ENCODE measurements around the gene TLE7.

Gene TLE7

GRCh38 chr16:71423016-71423415 lies 18.8 kb downstream of the TLE7 start:
- no peak overlapping the region for H3K4me3 ChIP-seq
- DNase-seq, result no peak
- no peaks in the 10 kb centered on the region for H3K4me1 ChIP-seq
- no peaks in the 10 kb centered on the region for H3K9me3 ChIP-seq
- no peak for TF ChIP-seq CTCF (IDR thresholded peaks at IDR 0.05)
- intact Hi-C loops (cut with DNase I; ENCODE audit: low total_unique reads), result no loop called here
- no peak overlapping the region for H3K27ac ChIP-seq
- H3K36me3 ChIP-seq, result no peaks in the 10 kb centered on the region
- H3K27me3 ChIP-seq, result peaks cover 0 to 26% of the 10 kb centered on the region in 2 donors

- Histone ChIP-seq H3K9me3 (no peaks in the 10 kb centered on the region), H3K27ac (no peak overlapping the region), H3K4me1 (no peaks in the 10 kb centered on the region), H3K27me3 (peaks cover 0 to 23% of the 10 kb centered on the region in 2 donors), H3K36me3 (no peaks in the 10 kb centered on the region), H3K4me3 (no peak overlapping the region)
- DNase-seq, result no peak
- TF ChIP-seq CTCF (IDR thresholded peaks at IDR 0.05), result no peak
- intact Hi-C loops (cut with DNase I; ENCODE audit: low total_unique reads), result no loop called here
These were observed 19.9 kb downstream of the TLE7 start for GRCh38 chr16:71421911-71422310.

- Histone ChIP-seq H3K27me3 (peaks cover 0 to 36% of the 10 kb centered on the region in 2 donors), H3K4me1 (peaks cover 0 to 3% (median 0%) of the 10 kb centered on the region in 4 donors), H3K4me3 (no peak overlapping the region), H3K9me3 (no peaks in the 10 kb centered on the region), H3K27ac (no peak overlapping the region), H3K36me3 (no peaks in the 10 kb centered on the region)
- TF ChIP-seq CTCF (IDR thresholded peaks at IDR 0.05), result no peak
- no peak for DNase-seq
- intact Hi-C loops (cut with DNase I; ENCODE audit: low total_unique reads), result loop anchor here (2.0 to 5.0 kb wide), 2 partner anchors 87 to 193 kb away; no protein-coding TSS in a partner anchor
These were observed 27.8 kb downstream of the TLE7 start for GRCh38 chr16:71414038-71414437.

GRCh38 chr16:71413341-71413740 lies 28.5 kb downstream of the TLE7 start:
- H3K27ac ChIP-seq, result no peak overlapping the region
- H3K9me3 ChIP-seq, result no peaks in the 10 kb centered on the region
- peaks cover 0 to 36% of the 10 kb centered on the region in 2 donors for H3K27me3 ChIP-seq
- TF ChIP-seq CTCF (IDR thresholded peaks at IDR 0.05), result no peak
- no peak overlapping the region for H3K4me3 ChIP-seq
- no peaks in the 10 kb centered on the region for H3K36me3 ChIP-seq
- no peak for DNase-seq
- H3K4me1 ChIP-seq, result peaks cover 0 to 3% (median 0%) of the 10 kb centered on the region in 4 donors
- intact Hi-C loops (cut with DNase I; ENCODE audit: low total_unique reads), result loop anchor here (5.0 kb wide), 1 partner anchor 194 kb away; no protein-coding TSS in a partner anchor

- H3K4me1 ChIP-seq, result peaks cover 0 to 3% (median 0%) of the 10 kb centered on the region in 4 donors
- H3K27ac ChIP-seq, result no peak overlapping the region
- no peaks in the 10 kb centered on the region for H3K36me3 ChIP-seq
- intact Hi-C loops (cut with DNase I; ENCODE audit: low total_unique reads), result loop anchor here (5.0 kb wide), 1 partner anchor 195 kb away; no protein-coding TSS in a partner anchor
- peak; percentile 82 to 83 for TF ChIP-seq CTCF (IDR thresholded peaks at IDR 0.05)
- no peaks in the 10 kb centered on the region for H3K9me3 ChIP-seq
- no peak overlapping the region for H3K4me3 ChIP-seq
- peaks cover 0 to 36% of the 10 kb centered on the region in 2 donors for H3K27me3 ChIP-seq
- peak in 1 of 2 donors; percentile 28 for DNase-seq
These were observed 29.3 kb downstream of the TLE7 start for GRCh38 chr16:71412270-71413160.

Data from tibial artery (tissue), 4 donors.